Panc1 (cell line): ENCODE measurements around the gene CYP27B1. TPM values are rescaled to one million over a fixed set of nuclear protein-coding genes. Genes with fewer than 3 reads are reported as not detected.

Source experiments
- ATAC-seq: fragments of 200-7000 bp; cut with Tn5 transposase; 2 replicates; pipeline ENCODE4 v1.9.1; 2020; ENCODE audit warnings: mild to moderate bottlenecking, moderate library complexity
- BruUV-seq: library from RNA; stranded (reverse); fragments of 400-500 nt; replicated peaks from 2 replicates; lab custom pipeline; 2021; lab: Mats Ljungman, UMichigan
- CTCF ChIA-PET: fragments of 300-600 bp; sonication (Branson Sonifier 250); formaldehyde crosslinking; loops from one replicate; lab custom pipeline; 2022; ENCODE audit warnings: antibody characterized with exemption; lab: Charles Lee
- POLR2A ChIA-PET: fragments of 300-600 bp; sonication (Branson Sonifier 250); formaldehyde crosslinking; loops from one replicate; lab custom pipeline; 2022; ENCODE audit warnings: antibody characterized with exemption; lab: Charles Lee
- DNase-seq: peaks from one replicate; pipeline ENCODE4 v3.0.0-alpha.2; 2010; ENCODE audit warnings: low read depth, low spot score
- H3K27ac ChIP-seq: 2 replicates; pipeline ENCODE4 v1.5.1; 2011; ENCODE audit warnings: mild to moderate bottlenecking, low read length, inconsistent platforms
- H3K27me3 ChIP-seq: fragments of 200-500 bp; sonication (Bioruptor generic); 2 replicates; pipeline ENCODE4 v1.6.0; 2014; ENCODE audit warnings: low read length, inconsistent platforms; ENCODE audit not compliant: control insufficient read depth, insufficient read depth
- H3K36me3 ChIP-seq: fragments of 200-500 bp; sonication (Bioruptor generic); 2 replicates; pipeline ENCODE4 v1.5.1; 2014; ENCODE audit warnings: inconsistent platforms, mild to moderate bottlenecking, low read length, moderate library complexity; ENCODE audit not compliant: control insufficient read depth, insufficient read depth
- H3K4me1 ChIP-seq: 2 replicates; pipeline ENCODE4 v1.5.1; 2011; ENCODE audit warnings: inconsistent platforms, mild to moderate bottlenecking, low read length, moderate library complexity; ENCODE audit not compliant: control insufficient read depth, insufficient read depth
- H3K4me3 ChIP-seq, 2 experiments: 2 replicates each; pipeline ENCODE4 v1.5.1; 2011 to 2012; ENCODE audit warnings: low read depth in 2 of 2, low read length in 2 of 2, mild to moderate bottlenecking in 2 of 2, inconsistent platforms in 1 of 2, moderate library complexity in 1 of 2
- H3K9me3 ChIP-seq: fragments of 200-500 bp; sonication (Bioruptor generic); 2 replicates; pipeline ENCODE4 v1.5.1; 2014; ENCODE audit warnings: low read depth, mild to moderate bottlenecking, inconsistent platforms, low read length, moderate library complexity; ENCODE audit not compliant: control insufficient read depth, insufficient read depth
- POLR2AphosphoS5 ChIP-seq: IDR thresholded peaks from 2 replicates; pipeline ENCODE4 v1.6.1; 2012; ENCODE audit warnings: mild to moderate bottlenecking, low read depth, low read length, moderate library complexity
- SIN3A ChIP-seq: IDR thresholded peaks from 2 replicates; pipeline ENCODE4 v1.6.1; 2012; ENCODE audit warnings: low read depth, mild to moderate bottlenecking, low read length, moderate library complexity, borderline replicate concordance; ENCODE audit not compliant: insufficient read depth
- TCF7L2 ChIP-seq: IDR thresholded peaks from 2 replicates; pipeline ENCODE4 v1.6.1; 2011; ENCODE audit warnings: mild to moderate bottlenecking, low read depth, low read length, inconsistent platforms
- in situ Hi-C: cut with HindIII; loops from 2 replicates; pipeline ENCODE4 v1.10.0; 2016; ENCODE audit warnings: low sequenced_read_pairs, low pct_unique_long_range_greater_than_20kb
- intact Hi-C: fragments of 100-400 bp; cut with micrococcal nuclease; formaldehyde crosslinking; loops from one replicate; pipeline ENCODE4 v1.10.0; 2022; ENCODE audit not compliant: unreplicated experiment
- total RNA-seq: library from RNA; stranded (reverse); gene quantifications from one replicate; pipeline ENCODE4 v1.2.1, GENCODE V29; 2021; ENCODE audit not compliant: unreplicated experiment
- TF ChIP-seq, protein P1 (sequence below): fragments of 450-650 bp; IDR thresholded peaks from 2 replicates; pipeline ENCODE4 v1.5.1; 2017; ENCODE audit warnings: mild to moderate bottlenecking
- TF ChIP-seq, protein P2 (sequence below), 2 experiments: IDR thresholded peaks; 2 replicates each; pipeline ENCODE4 v1.6.1; 2011 to 2012; ENCODE audit warnings: low read depth in 2 of 2, control low read depth in 1 of 2, low read length in 1 of 2, mild to moderate bottlenecking in 1 of 2, moderate library complexity in 1 of 2; ENCODE audit not compliant: insufficient read depth in 1 of 2

Gene CYP27B1
- total RNA-seq, 1 experiment from 2014 or later, result 4.0 TPM

DNA sequence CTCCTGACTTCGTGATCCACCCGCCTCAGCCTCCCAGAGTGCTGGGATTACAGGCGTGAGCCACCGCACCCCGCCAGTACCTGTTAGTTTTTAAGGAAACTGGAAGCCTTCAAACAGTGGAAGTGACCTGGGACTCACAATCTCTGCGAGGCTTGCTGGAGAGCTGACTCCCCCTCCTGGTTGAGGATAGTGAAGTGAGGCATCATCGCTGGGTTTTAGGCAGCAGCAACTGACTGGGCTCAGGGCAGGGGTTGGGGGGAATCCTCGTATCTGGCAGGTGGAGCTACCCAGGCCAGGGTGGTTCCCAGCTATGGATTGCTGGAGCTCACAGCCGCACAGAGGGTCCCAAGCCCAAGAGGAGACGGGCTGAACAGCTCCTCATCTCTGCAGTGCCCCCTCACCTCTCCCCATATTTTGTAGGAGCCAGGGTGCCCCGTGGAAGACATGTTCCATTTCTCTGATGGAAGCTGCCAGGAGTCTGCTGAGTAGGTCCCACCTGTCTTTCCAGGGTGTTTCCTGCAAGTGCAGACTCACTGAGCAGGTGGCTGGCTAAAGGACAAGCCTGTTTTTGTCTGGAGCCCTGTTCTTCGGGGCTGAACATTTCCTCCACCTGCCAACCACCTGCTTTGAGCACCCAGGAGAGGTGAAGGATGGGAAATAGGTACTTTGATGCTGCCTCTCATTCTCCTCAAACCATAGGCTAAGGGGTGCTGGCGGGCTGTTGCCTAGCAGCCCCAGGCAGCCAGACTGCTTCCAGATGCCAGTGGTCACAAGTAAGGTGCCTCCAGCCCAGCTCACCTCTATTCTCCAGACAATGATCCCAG lies 48.5 kb upstream of the CYP27B1 start:
- in situ Hi-C loops, result no loop called here
- intact Hi-C loops, result no loop called here
- Histone ChIP-seq H3K9me3 (no peaks in the 10 kb centered on the region), H3K4me1 (no peaks in the 10 kb centered on the region), H3K27me3 (no peaks in the 10 kb centered on the region), H3K4me3 (no peak overlapping the region), H3K36me3 (no peaks in the 10 kb centered on the region), H3K27ac (no peak overlapping the region)
- ChIA-PET CTCF (interaction anchor here (0.6 kb wide), 1 partner anchor 32 kb away, joined by 4 read pairs; no protein-coding TSS in a partner anchor), POLR2A (no interaction called here)
- ATAC-seq (0 out of 2 replicates have a peak, but pooled peaks have one; percentile 25), DNase-seq (no peak)
- no peak for TF ChIP-seq SIN3A
- no TSS peak for BruUV-seq

DNA sequence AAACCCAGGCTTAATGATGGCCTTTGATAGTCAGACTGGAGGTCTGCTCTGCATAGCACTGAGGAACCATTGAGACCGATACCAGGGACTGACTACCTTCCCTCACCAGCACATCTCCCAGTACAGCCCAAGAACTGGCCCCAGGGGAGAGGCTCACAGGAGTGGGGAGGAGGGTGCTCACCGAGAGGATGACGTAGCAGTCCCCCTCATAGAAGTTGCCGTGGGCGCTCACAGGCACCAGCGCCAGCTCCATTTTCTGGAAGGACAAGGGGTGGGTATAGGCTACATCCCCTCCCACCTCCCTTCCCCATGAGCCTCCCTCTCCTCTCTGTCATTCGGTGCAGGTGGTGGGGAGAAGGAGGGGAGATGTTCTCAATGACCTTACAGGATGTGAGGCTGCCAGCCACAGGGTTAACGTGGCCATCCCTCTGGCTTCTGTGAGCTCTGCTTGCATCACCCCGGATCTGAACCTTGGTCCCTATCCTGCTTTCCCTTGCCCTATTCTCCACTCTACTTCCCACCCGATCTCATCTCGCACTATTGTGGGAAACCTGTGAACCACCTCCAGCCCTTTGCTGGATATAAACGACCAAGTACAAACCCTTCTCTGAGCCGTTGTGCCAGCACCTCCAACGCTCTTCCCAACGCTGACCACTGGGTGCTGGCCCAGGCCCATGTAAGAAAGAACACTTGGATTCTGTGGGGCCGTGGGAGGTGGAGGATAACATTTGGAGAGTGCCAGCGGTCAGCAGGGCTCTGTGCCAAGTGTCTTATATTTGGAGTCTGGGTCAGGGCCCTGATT lies 47.3 kb upstream of the CYP27B1 start:
- ATAC-seq, result no peak; the same call in 1 of the 2 replicates
- ChIA-PET CTCF (no interaction called here), POLR2A (no interaction called here)
- Histone ChIP-seq H3K4me3 (no peak overlapping the region), H3K27ac (no peak overlapping the region), H3K9me3 (no peaks in the 10 kb centered on the region), H3K36me3 (no peaks in the 10 kb centered on the region), H3K4me1 (no peaks in the 10 kb centered on the region), H3K27me3 (no peaks in the 10 kb centered on the region)
- DNase-seq, result no peak
- intact Hi-C loops (no loop called here), in situ Hi-C loops (no loop called here)
- TF ChIP-seq, protein P1, sequence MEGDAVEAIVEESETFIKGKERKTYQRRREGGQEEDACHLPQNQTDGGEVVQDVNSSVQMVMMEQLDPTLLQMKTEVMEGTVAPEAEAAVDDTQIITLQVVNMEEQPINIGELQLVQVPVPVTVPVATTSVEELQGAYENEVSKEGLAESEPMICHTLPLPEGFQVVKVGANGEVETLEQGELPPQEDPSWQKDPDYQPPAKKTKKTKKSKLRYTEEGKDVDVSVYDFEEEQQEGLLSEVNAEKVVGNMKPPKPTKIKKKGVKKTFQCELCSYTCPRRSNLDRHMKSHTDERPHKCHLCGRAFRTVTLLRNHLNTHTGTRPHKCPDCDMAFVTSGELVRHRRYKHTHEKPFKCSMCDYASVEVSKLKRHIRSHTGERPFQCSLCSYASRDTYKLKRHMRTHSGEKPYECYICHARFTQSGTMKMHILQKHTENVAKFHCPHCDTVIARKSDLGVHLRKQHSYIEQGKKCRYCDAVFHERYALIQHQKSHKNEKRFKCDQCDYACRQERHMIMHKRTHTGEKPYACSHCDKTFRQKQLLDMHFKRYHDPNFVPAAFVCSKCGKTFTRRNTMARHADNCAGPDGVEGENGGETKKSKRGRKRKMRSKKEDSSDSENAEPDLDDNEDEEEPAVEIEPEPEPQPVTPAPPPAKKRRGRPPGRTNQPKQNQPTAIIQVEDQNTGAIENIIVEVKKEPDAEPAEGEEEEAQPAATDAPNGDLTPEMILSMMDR, result no peak
- TF ChIP-seq SIN3A (no peak), TCF7L2 (no peak), POLR2AphosphoS5 (no peak)
- TF ChIP-seq, protein P2, sequence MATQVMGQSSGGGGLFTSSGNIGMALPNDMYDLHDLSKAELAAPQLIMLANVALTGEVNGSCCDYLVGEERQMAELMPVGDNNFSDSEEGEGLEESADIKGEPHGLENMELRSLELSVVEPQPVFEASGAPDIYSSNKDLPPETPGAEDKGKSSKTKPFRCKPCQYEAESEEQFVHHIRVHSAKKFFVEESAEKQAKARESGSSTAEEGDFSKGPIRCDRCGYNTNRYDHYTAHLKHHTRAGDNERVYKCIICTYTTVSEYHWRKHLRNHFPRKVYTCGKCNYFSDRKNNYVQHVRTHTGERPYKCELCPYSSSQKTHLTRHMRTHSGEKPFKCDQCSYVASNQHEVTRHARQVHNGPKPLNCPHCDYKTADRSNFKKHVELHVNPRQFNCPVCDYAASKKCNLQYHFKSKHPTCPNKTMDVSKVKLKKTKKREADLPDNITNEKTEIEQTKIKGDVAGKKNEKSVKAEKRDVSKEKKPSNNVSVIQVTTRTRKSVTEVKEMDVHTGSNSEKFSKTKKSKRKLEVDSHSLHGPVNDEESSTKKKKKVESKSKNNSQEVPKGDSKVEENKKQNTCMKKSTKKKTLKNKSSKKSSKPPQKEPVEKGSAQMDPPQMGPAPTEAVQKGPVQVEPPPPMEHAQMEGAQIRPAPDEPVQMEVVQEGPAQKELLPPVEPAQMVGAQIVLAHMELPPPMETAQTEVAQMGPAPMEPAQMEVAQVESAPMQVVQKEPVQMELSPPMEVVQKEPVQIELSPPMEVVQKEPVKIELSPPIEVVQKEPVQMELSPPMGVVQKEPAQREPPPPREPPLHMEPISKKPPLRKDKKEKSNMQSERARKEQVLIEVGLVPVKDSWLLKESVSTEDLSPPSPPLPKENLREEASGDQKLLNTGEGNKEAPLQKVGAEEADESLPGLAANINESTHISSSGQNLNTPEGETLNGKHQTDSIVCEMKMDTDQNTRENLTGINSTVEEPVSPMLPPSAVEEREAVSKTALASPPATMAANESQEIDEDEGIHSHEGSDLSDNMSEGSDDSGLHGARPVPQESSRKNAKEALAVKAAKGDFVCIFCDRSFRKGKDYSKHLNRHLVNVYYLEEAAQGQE (IDR thresholded peaks at IDR 0.05; ENCODE audit: insufficient read depth in 1 of 2, low read depth in 2 of 2, low read length in 1 of 2), result no peak
- BruUV-seq, result no TSS peak
